PC-3 (cell line): ENCODE measurements around the gene TRABD. TPM values are rescaled to one million over a fixed set of nuclear protein-coding genes. Genes with fewer than 3 reads are reported as not detected.

Experiments
- ATAC-seq: fragments of 200-7000 bp; cut with Tn5 transposase; 2 replicates; pipeline ENCODE4 v1.9.1; 2020; ENCODE audit warnings: mild to moderate bottlenecking, moderate library complexity
- BruUV-seq: library from RNA; stranded (reverse); fragments of 400-500 nt; replicated peaks from 2 replicates; lab custom pipeline; 2021; lab: Mats Ljungman, UMichigan
- CTCF ChIA-PET: fragments of 300-600 bp; sonication (Branson Sonifier 250); formaldehyde crosslinking; loops from one replicate; lab custom pipeline; 2022; ENCODE audit warnings: antibody characterized with exemption; lab: Charles Lee
- POLR2A ChIA-PET: fragments of 300-600 bp; sonication (Branson Sonifier 250); formaldehyde crosslinking; loops from one replicate; lab custom pipeline; 2022; ENCODE audit warnings: antibody characterized with exemption; ENCODE audit not compliant: unreplicated experiment; lab: Charles Lee
- DNase-seq: peaks from one replicate; pipeline ENCODE4 v3.0.0-alpha.2; 2015
- H2AFZ ChIP-seq: fragments of 300-600 bp; sonication (generic); 2 replicates; pipeline ENCODE4 v1.6.0; 2016; ENCODE audit warnings: antibody characterized with exemption, low read length
- H3F3A ChIP-seq: fragments of 300-600 bp; sonication (generic); one replicate; pipeline ENCODE4 v1.6.0; 2017; ENCODE audit warnings: antibody characterized with exemption, low read length, control low read depth, mild to moderate bottlenecking; ENCODE audit not compliant: unreplicated experiment
- H3K27ac ChIP-seq: fragments of 300-600 bp; sonication (generic); 2 replicates; pipeline ENCODE4 v1.5.1; 2016; ENCODE audit warnings: mild to moderate bottlenecking, low read length
- H3K27me3 ChIP-seq: fragments of 300-600 bp; sonication (generic); 2 replicates; pipeline ENCODE4 v1.6.1; 2016; ENCODE audit warnings: low read length, mixed read lengths
- H3K36me3 ChIP-seq: fragments of 300-600 bp; sonication (generic); 2 replicates; pipeline ENCODE4 v1.6.1; 2016; ENCODE audit warnings: low read depth, mixed run types, low read length, mixed read lengths
- H3K4me1 ChIP-seq: fragments of 300-600 bp; sonication (generic); 2 replicates; pipeline ENCODE4 v1.5.1; 2016; ENCODE audit warnings: low read length; ENCODE audit not compliant: insufficient read depth
- H3K4me2 ChIP-seq: fragments of 300-600 bp; sonication (generic); 2 replicates; pipeline ENCODE4 v1.6.0; 2016; ENCODE audit warnings: low read length
- H3K4me3 ChIP-seq: fragments of 300-600 bp; sonication (generic); 2 replicates; pipeline ENCODE4 v1.5.1; 2016; ENCODE audit warnings: mild to moderate bottlenecking, low read length, mixed read lengths
- H3K79me2 ChIP-seq: fragments of 300-600 bp; sonication (generic); 2 replicates; pipeline ENCODE4 v1.6.1; 2017; ENCODE audit warnings: low read length, mixed read lengths
- H3K9ac ChIP-seq: fragments of 300-600 bp; sonication (generic); 2 replicates; pipeline ENCODE4 v1.6.0; 2016; ENCODE audit warnings: mild to moderate bottlenecking, low read length
- H3K9me2 ChIP-seq: fragments of 300-600 bp; sonication (generic); replicated peaks from 2 replicates; pipeline ENCODE4 v1.6.1; 2016; ENCODE audit warnings: mixed run types, low read length, mixed read lengths
- H3K9me3 ChIP-seq: fragments of 300-600 bp; sonication (generic); 2 replicates; pipeline ENCODE4 v1.6.1; 2016; ENCODE audit warnings: low read length, mixed read lengths
- H4K20me1 ChIP-seq: fragments of 300-600 bp; sonication (generic); 2 replicates; pipeline ENCODE4 v1.6.1; 2016; ENCODE audit warnings: low read length, mixed read lengths
- EZH2 ChIP-seq: fragments of 300-600 bp; sonication (generic); IDR thresholded peaks from one replicate; pipeline ENCODE4 v1.6.1; 2017; ENCODE audit warnings: antibody characterized with exemption, mild to moderate bottlenecking, low read length; ENCODE audit not compliant: unreplicated experiment
- EZH2phosphoT487 ChIP-seq: fragments of 300-600 bp; sonication (generic); IDR thresholded peaks from 2 replicates; pipeline ENCODE4 v1.6.1; 2018; ENCODE audit warnings: mild to moderate bottlenecking, antibody characterized with exemption, low read length, borderline replicate concordance
- intact Hi-C: fragments of 100-400 bp; cut with micrococcal nuclease; formaldehyde crosslinking; loops from 2 replicates; pipeline ENCODE4 v1.9.0; 2023
- total RNA-seq: library from RNA; depleted of rRNA; stranded (reverse); fragments of >200 nt; gene quantifications from 2 replicates; pipeline ENCODE4 v1.2.3, GENCODE V29; 2014
- TF ChIP-seq, protein P1 (sequence below): fragments of 300-600 bp; sonication (generic); conservative IDR thresholded peaks from 2 replicates; pipeline ENCODE4 v1.5.1; 2017; ENCODE audit warnings: antibody characterized with exemption, low read depth, mild to moderate bottlenecking, low read length

TRABD gene
- total RNA-seq, 1 experiment from 2014 or later = 53.4 TPM

DNA sequence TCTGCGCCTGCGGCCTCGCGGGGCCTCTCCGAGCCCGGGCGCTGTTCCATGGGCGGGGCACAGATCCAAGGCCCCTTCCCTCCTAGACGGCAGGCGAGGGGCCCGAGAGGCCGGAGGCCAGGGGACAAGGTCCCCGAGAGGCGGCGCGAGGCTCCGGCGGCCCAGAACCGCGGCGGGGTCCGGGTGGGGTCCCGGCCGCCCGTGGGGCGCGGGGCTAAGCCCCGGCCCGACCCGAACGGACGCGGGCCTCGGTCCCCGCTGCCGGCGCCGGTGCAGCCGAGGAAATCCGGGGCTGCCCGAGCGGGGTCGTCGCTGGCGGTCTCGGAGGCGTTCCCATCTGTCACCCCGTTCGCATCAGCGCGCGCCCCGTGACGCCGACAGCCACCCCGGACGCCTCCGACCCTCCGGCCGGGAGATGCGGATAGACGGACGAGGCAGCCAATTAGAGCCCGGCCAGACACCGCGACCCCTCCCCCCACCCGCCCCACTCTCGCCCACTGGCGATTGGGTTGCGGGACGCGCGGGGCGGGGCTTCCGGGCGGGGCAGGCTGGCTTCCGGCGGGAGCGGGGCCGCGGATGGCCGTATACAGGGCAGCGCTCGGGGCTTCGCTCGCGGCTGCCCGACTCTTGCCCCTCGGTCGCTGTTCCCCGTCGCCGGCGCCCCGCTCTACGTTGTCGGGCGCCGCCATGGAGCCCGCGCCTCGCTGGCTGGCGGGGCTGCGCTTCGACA lies 14.9 kb downstream of the TRABD start, which contains the start of gene SELENOO:
Gene SELENOO (plus strand): TSS at position 551 of the 730 bp plus-strand sequence. CDS start 26 bp downstream, at position 577.
- H3K9ac ChIP-seq = peak within 1 kb of the TSS; percentile 73
- peaks cover 25% of the 10 kb centered on the region for H3K79me2 ChIP-seq
- peak within 1 kb of the TSS; percentile 89 for H3K4me3 ChIP-seq
- no peaks in the 10 kb centered on the region for H3F3A ChIP-seq
- ATAC-seq (peak; percentile 82), DNase-seq (peak; percentile 80)
- H3K9me3 ChIP-seq = no peaks in the 10 kb centered on the region
- no peak within 1 kb of the TSS for H3K27ac ChIP-seq
- H4K20me1 ChIP-seq = no peaks in the 10 kb centered on the region
- H3K4me2 ChIP-seq = peak within 1 kb of the TSS; percentile 97
- H3K27me3 ChIP-seq = no peaks in the 10 kb centered on the region
- H3K4me1 ChIP-seq = peaks cover 3% of the 10 kb centered on the region
- BruUV-seq = no TSS peak
- TF ChIP-seq EZH2 (no peak), EZH2phosphoT487 (no peak)
- TF ChIP-seq, protein P1, sequence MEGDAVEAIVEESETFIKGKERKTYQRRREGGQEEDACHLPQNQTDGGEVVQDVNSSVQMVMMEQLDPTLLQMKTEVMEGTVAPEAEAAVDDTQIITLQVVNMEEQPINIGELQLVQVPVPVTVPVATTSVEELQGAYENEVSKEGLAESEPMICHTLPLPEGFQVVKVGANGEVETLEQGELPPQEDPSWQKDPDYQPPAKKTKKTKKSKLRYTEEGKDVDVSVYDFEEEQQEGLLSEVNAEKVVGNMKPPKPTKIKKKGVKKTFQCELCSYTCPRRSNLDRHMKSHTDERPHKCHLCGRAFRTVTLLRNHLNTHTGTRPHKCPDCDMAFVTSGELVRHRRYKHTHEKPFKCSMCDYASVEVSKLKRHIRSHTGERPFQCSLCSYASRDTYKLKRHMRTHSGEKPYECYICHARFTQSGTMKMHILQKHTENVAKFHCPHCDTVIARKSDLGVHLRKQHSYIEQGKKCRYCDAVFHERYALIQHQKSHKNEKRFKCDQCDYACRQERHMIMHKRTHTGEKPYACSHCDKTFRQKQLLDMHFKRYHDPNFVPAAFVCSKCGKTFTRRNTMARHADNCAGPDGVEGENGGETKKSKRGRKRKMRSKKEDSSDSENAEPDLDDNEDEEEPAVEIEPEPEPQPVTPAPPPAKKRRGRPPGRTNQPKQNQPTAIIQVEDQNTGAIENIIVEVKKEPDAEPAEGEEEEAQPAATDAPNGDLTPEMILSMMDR = no peak
- POLR2A ChIA-PET = no interaction called here
- CTCF ChIA-PET = no interaction called here
- H3K9me2 ChIP-seq = no peaks in the 10 kb centered on the region
- intact Hi-C loops = no loop called here
- H3K36me3 ChIP-seq = no peaks in the 10 kb centered on the region
- peak within 1 kb of the TSS; percentile 67; the same call in 1 of the 2 replicates for H2AFZ ChIP-seq

DNA sequence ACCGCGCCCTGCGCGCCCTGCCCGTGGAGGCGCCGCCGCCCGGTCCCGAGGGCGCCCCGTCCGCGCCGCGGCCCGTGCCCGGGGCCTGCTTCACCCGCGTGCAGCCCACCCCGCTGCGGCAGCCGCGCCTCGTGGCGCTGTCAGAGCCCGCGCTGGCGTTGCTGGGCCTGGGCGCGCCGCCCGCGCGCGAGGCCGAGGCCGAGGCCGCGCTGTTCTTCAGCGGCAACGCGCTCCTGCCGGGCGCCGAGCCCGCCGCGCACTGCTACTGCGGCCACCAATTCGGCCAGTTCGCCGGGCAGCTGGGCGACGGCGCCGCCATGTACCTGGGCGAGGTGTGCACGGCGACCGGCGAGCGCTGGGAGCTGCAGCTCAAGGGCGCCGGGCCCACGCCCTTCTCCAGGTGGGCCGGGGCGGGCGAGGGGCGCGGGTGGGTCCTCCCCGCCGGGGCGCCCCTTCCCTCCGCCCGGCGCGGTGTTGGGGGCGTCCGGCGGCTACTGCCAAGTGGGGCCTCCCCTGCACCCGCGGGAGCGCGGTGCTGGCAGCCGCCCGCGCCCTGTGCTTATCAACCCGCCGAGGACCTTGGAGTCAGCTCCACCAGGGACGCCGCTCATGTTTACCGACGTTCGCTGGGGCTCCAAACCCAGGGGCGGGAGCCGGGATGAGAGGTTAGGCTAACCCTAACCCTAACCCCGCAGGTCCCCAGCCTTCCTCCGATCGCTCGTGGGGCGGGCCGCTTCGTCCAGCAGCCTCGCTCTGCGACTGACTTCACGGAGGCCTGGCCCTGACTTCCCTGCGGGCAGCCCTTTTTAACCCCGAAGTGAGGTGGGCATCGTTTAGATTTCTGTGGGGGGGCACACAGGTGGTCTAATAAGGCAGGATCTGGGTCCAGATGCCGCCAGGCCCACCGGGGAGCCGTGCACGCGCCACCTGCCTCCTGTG lies 15.7 kb downstream of the TRABD start:
- Histone ChIP-seq H3F3A (no peaks in the 10 kb centered on the region), H3K4me3 (peak overlapping the region; percentile 89), H3K9ac (peak overlapping the region; percentile 73), H3K36me3 (no peaks in the 10 kb centered on the region), H3K27ac (no peak overlapping the region), H3K4me2 (peak overlapping the region; percentile 97), H2AFZ (peak overlapping the region; percentile 10; the same call in 1 of the 2 replicates), H3K9me2 (no peaks in the 10 kb centered on the region), H3K9me3 (no peaks in the 10 kb centered on the region), H3K4me1 (peaks cover 3% of the 10 kb centered on the region), H3K27me3 (no peaks in the 10 kb centered on the region), H3K79me2 (peaks cover 25% of the 10 kb centered on the region), H4K20me1 (no peaks in the 10 kb centered on the region)
- ATAC-seq = peak; percentile 25
- intact Hi-C loops = no loop called here
- POLR2A ChIA-PET = no interaction called here
- TF ChIP-seq, protein P1 = no peak
- no peak for TF ChIP-seq EZH2
- no peak for TF ChIP-seq EZH2phosphoT487
- no peak for DNase-seq
- CTCF ChIA-PET = no interaction called here
- no TSS peak for BruUV-seq
